Measurements from ENCODE around the gene RNF144B. TPM values are rescaled to one million over a fixed set of nuclear protein-coding genes. Genes with fewer than 3 reads are reported as not detected.

Gene RNF144B
- total and polyA plus RNA-seq, 10 of the 15 experiments (the other 5 are each of a cell fraction or from before 2014, with no cell fraction given): 0.03 to 0.18 (median 0.14) TPM

GRCh38 chr6:18413381-18413780 lies 26.2 kb downstream of the RNF144B start:
- BruUV-seq (replicated peaks): no TSS peak
- TF ChIP-seq HCFC1 (IDR thresholded peaks at IDR 0.05; ENCODE audit: low read length): no peak
- no peak for TF ChIP-seq FOS (IDR thresholded peaks at IDR 0.05; ENCODE audit: borderline replicate concordance, extremely low read depth, insufficient read length)
- TF ChIP-seq MYB (IDR thresholded peaks at IDR 0.05; ENCODE audit: borderline replicate concordance, low read depth, low read length): no peak
- TF ChIP-seq RCOR1 (conservative IDR thresholded peaks at IDR 0.05; ENCODE audit: low read depth, low read length): no peak
- TF ChIP-seq TCF12 (IDR thresholded peaks at IDR 0.05; ENCODE audit: low read depth, low read length): no peak
- TF ChIP-seq MAX (IDR thresholded peaks at IDR 0.05; ENCODE audit: low read depth, low read length): no peak
- TF ChIP-seq SMARCA5 (IDR thresholded peaks at IDR 0.05): no peak
- no peak for TF ChIP-seq EED (IDR thresholded peaks at IDR 0.05; ENCODE audit: low read depth)
- no peak for TF ChIP-seq BRCA1 (IDR thresholded peaks at IDR 0.05; ENCODE audit: low read depth, low read length)
- TF ChIP-seq CBFB (IDR thresholded peaks at IDR 0.05; ENCODE audit: low read depth): no peak
- no peak for TF ChIP-seq SIN3A (IDR thresholded peaks at IDR 0.05; ENCODE audit: low read depth, low read length)
- no peak for TF ChIP-seq ZNF384 (IDR thresholded peaks at IDR 0.05; ENCODE audit: borderline replicate concordance, low read depth, low read length)
- TF ChIP-seq CBX3 (IDR thresholded peaks at IDR 0.05; ENCODE audit: borderline replicate concordance, low read depth): no peak
- TF ChIP-seq SREBF1 (IDR thresholded peaks at IDR 0.05; ENCODE audit: low read length): no peak
- no peaks in the 10 kb centered on the region for H3K79me2 ChIP-seq (ENCODE audit: control insufficient read depth, insufficient read depth, low read length)
- no peak overlapping the region for H3K27ac ChIP-seq (ENCODE audit: control insufficient read depth, insufficient read depth)
- H3K9me3 ChIP-seq (replicated peaks; ENCODE audit: control insufficient read depth, insufficient read depth, low read length): no peaks in the 10 kb centered on the region
- H3K4me1 ChIP-seq (ENCODE audit: control insufficient read depth, insufficient read depth, low read length): no peaks in the 10 kb centered on the region
- H3K36me3 ChIP-seq (ENCODE audit: control insufficient read depth in 2 of 2, insufficient read depth in 2 of 2, low read length in 1 of 2): no peaks in the 10 kb centered on the region
- ATAC-seq (no peak), FAIRE-seq (no peak), DNase-seq (ENCODE audit: low read depth, low spot score) (no peak)
- intact Hi-C loops (cut with micrococcal nuclease; ENCODE audit: unreplicated experiment): no loop called here
- H2AFZ ChIP-seq (ENCODE audit: control insufficient read depth, low read depth, low read length): no peak overlapping the region
- no peak overlapping the region for H3K4me2 ChIP-seq (ENCODE audit: control insufficient read depth, insufficient read depth)
- in situ Hi-C loops (cut with MboI): no loop called here
- WGBS (ENCODE audit: insufficient coverage, insufficient replicate concordance, low lambda C conversion rate, missing lambda C conversion rate): 39% methylated on average over 4 of the region's 4 CpGs
- no peak overlapping the region for H3K9ac ChIP-seq (ENCODE audit: control insufficient read depth, insufficient read depth, low read length)
- ChIA-PET RAD21 (ENCODE audit: unreplicated experiment) (interaction anchor here (1.1 kb wide), 1 partner anchor 12 kb away, joined by 4 read pairs; no protein-coding TSS in a partner anchor), POLR2A (no interaction called here), CTCF (interaction anchor here (0.6 to 0.9 kb wide), 2 partner anchors 90 to 564 kb away, joined by 3 read pairs; no protein-coding TSS in a partner anchor), SMC1A (ENCODE audit: uncharacterized antibody, unreplicated experiment) (interaction anchor here (1.0 kb wide), 1 partner anchor 9 kb away, joined by 3 read pairs; no protein-coding TSS in a partner anchor)
- no peaks in the 10 kb centered on the region for H4K20me1 ChIP-seq (ENCODE audit: control insufficient read depth, insufficient read depth)
- H3K27me3 ChIP-seq (replicated peaks in 1 of 2; ENCODE audit: control insufficient read depth in 2 of 2, insufficient read depth in 2 of 2, low read length in 1 of 2): no peaks in the 10 kb centered on the region
- no peak overlapping the region for H3K4me3 ChIP-seq
